ENCODE data around the gene BCKDHB.

DNA sequence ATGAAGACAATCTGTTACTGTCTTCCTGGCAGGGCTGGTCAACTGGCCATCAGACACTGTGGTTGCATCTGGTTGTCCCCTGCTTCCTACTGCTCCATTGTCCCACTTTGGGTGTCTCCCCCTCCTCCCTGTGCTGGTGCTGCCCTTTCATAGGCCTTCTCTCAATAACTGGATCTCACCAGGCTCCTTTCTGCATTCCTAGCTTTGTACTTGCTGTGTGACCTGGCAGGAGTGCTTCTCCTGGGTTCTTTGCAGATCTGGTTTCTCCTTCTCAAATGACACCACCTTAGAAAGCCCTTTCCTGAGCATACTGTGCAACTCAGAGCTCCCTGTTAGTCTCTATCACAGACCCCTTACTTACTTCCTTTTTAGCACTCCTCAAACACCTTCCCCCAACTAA, 223.0 kb downstream of the BCKDHB start:
- no peak for TF ChIP-seq CTCF (IDR thresholded peaks at IDR 0.05)
- TF ChIP-seq SP1 (CRISPR knock-in tag; conservative IDR thresholded peaks at IDR 0.05): no peak
- no peak for TF ChIP-seq E2F4 (CRISPR knock-in tag; IDR thresholded peaks at IDR 0.05; ENCODE audit: borderline replicate concordance, low read depth)
- TF ChIP-seq USF1 (CRISPR knock-in tag; IDR thresholded peaks at IDR 0.05): no peak
- TF ChIP-seq, protein P1, sequence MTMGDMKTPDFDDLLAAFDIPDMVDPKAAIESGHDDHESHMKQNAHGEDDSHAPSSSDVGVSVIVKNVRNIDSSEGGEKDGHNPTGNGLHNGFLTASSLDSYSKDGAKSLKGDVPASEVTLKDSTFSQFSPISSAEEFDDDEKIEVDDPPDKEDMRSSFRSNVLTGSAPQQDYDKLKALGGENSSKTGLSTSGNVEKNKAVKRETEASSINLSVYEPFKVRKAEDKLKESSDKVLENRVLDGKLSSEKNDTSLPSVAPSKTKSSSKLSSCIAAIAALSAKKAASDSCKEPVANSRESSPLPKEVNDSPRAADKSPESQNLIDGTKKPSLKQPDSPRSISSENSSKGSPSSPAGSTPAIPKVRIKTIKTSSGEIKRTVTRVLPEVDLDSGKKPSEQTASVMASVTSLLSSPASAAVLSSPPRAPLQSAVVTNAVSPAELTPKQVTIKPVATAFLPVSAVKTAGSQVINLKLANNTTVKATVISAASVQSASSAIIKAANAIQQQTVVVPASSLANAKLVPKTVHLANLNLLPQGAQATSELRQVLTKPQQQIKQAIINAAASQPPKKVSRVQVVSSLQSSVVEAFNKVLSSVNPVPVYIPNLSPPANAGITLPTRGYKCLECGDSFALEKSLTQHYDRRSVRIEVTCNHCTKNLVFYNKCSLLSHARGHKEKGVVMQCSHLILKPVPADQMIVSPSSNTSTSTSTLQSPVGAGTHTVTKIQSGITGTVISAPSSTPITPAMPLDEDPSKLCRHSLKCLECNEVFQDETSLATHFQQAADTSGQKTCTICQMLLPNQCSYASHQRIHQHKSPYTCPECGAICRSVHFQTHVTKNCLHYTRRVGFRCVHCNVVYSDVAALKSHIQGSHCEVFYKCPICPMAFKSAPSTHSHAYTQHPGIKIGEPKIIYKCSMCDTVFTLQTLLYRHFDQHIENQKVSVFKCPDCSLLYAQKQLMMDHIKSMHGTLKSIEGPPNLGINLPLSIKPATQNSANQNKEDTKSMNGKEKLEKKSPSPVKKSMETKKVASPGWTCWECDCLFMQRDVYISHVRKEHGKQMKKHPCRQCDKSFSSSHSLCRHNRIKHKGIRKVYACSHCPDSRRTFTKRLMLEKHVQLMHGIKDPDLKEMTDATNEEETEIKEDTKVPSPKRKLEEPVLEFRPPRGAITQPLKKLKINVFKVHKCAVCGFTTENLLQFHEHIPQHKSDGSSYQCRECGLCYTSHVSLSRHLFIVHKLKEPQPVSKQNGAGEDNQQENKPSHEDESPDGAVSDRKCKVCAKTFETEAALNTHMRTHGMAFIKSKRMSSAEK (CRISPR knock-in tag; IDR thresholded peaks at IDR 0.05; ENCODE audit: borderline replicate concordance): no peak
- TF ChIP-seq PREB (CRISPR knock-in tag; IDR thresholded peaks at IDR 0.05; ENCODE audit: borderline replicate concordance): no peak
- TF ChIP-seq JUN (CRISPR knock-in tag; IDR thresholded peaks at IDR 0.05): no peak

Measured in WTC11 (cell line).